Hypothalamus (tissue), 51 donors: ENCODE data around the gene SLC35A2.
"Not testable (repeated sequence)": the region's sequence is repeated elsewhere in the genome, so short reads cannot be mapped to it uniquely, and the experiment has no call there.

Source experiments
- DNase-seq, 51 donors: peaks; one replicate each; lab custom pipeline; 2025; lab: John Stamatoyannopoulos, UW

The SLC35A2 gene

DNA sequence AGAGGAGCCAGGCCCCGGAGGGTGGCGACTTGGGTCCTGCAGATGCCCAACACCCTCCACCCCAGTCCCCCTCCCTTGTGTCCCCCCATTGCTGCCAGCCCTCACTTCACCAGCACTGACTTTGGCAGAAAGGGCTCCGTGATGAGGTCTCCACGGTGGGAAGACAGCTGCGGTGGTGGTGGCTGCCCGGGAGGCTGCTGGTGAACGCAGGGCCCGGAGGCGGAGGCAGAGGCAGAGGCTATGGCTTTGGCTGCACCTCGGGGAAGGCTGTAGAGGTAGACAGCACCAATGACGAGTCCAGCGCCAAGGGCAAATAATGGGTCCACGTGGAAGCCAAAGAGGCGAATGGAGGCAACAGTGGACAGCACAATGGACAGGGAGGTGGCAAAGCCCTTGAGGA lies 6.8 kb downstream of the SLC35A2 start:
- no peak for DNase-seq

DNA sequence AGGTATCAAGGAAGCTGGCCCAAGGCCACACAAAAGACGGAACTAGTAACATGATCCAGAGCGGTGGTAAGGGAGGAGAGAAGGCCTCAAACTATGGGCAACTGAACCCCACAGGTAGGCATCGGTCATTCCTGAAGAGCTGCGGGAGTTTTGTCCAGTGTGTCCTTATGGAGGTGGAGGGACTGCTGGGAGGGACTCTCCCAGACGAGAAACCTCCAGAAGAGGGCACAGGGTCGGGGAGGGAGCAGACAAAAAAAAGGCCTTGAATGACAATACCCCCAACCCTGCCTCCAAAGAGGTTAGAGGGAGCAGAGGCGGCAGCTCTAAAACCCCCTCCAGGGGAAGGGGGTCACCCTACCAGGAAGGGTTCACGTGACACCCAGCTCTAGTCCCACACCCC lies 7.3 kb downstream of the SLC35A2 start:
- no peak for DNase-seq

DNA sequence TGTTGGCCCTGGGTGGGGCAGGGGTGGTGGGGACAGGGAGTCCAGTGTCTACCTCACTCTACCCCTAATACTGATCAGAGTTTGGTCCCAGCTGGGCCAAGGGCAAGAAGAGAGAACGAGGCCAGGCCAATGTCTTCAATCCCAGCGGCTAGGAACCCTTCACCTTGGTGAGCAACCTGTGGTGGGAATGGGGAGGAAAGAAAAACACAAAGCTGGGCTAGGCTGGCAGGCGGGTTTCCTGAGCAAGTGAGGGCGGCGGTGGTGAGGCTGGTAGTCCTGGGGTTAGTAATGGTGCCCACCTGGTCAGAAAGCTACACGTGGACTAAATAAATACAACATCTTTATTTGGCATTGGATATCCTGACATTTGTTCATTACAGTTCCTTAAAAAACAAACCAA lies 8.2 kb downstream of the SLC35A2 start:
- no peak for DNase-seq

DNA sequence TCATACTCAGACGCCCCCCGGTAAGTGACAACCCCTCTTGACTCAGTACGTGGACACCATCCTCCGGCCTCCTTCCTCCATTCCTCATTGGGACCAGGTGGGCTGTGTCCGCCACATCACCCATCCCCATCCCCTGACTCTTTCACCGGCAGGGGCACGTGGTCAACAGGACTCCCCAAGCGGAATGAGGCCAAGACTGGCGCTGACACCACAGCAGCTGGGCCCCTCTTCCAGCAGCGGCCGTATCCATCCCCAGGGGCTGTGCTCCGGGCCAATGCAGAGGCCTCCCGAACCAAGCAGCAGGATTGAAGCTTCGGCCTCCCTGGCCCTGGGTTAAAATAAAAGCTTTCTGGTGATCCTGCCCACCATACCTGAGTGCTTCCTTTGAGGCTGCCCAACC lies 8.7 kb downstream of the SLC35A2 start:
- DNase-seq = no peak

DNA sequence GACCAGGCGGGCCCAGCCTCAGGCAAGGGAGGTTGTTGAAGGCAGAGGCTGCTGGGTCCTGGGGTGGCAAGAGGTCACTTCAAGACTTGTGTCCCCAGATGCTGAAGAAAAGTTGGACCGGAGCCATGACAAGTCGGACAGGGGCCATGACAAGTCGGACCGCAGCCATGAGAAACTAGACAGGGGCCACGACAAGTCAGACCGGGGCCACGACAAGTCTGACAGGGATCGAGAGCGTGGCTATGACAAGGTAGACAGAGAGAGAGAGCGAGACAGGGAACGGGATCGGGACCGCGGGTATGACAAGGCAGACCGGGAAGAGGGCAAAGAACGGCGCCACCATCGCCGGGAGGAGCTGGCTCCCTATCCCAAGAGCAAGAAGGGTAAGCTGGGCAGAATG lies 9.3 kb downstream of the SLC35A2 start:
- DNase-seq = no peak

DNA sequence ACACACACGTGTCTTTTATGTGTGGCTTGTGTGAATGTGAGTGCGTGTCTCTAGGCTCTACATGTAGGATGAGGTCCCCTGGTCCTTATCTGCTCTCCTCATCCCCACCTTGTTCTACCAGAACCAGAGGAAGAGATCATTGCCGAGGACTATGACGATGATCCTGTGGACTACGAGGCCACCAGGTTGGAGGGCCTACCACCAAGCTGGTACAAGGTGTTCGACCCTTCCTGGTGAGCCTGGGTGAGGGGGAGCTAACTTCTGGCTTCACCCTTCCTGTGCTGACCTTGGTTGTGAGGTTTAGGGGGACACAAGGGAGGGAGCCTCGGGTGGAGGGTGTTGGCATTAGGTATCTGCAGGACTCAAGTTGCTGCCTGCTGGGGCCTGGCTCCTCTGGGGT lies 10.4 kb downstream of the SLC35A2 start:
- no peak for DNase-seq

DNA sequence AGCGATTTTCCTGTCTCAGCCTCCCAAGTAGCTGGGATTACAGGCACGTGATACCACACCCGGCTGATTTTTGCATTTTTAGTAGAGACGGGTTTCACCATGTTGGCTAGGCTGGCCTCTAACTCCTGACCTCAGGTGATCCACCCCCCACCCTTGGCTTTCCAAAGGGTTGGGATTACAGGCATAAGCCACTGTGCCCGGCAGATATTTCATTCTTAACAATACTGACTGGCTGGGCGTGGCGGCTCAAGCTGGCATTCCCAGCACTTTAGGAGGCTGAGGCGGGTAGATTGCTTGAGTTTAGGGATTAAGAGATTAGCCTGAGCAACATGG lies 12.4 kb downstream of the SLC35A2 start:
- no peak for DNase-seq

DNA sequence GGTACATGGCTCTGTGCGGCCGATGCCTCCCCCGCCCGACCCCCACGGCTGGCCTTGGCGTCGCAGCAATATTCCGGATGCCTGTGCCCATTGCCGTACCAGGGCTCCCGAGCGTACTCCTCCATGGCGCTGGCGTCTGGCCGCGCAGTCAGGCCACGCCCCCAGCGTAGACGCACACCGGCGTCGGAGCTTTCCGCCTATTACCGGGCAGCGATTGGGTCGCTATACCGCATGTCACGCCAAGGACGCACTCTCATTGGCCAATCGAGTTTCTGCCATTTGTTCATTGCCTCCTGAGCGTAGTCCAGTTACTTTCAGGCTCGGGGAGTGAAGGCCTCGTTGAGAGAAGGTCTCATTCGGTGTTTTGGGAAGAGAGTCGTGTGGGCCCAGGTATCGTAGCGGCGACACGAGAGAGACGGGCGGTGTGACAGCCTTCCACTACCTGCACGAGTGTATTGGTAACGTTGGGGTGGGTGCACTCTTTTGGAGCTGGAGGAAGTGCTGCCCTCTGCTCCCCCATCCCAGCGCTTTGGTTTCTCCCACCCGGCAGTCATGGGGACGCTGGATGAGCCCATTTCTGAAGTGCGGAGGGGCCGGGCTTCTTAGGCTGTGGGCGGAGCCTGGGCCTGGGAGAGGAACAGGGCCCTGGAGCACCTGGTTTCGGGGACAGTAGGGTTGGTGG lies 13.7 kb downstream of the SLC35A2 start, which contains the start of the genes PQBP1 and TIMM17B:
PQBP1 (plus strand) TSS at position 306 of the 682 bp plus-strand sequence. CDS start 580 bp downstream, outside the sequence.
TIMM17B (minus strand) TSS at position 144 of the 682 bp plus-strand sequence; CDS start at position 125, 19 bp downstream.
- peak; percentile 25 to 97 (median 82) for DNase-seq

DNA sequence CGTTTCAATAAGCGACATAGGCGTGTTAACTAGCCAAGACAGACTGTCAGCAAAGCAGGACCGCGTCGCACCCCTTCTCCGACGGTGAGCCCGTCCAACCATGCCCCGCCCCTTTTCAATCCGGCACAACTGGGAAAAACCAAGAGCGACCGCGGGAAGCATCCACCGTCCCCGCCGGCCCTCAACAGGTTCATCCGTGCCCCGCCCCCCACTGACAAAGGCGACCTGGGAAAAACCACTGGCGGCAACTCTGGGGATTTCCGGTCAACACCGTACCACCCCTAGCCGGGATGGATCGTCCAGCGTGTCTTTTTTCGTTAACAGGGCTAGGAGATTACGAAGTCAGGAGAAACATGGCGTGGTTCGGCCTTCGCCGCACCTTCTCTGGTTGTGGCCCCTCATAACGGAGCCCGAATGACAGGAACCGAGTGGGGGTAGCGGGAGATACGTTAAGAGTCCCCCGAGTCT lies 14.3 kb downstream of the SLC35A2 start:
- peak in 46 of 51 donors; percentile 3 to 72 (median 46) for DNase-seq

DNA sequence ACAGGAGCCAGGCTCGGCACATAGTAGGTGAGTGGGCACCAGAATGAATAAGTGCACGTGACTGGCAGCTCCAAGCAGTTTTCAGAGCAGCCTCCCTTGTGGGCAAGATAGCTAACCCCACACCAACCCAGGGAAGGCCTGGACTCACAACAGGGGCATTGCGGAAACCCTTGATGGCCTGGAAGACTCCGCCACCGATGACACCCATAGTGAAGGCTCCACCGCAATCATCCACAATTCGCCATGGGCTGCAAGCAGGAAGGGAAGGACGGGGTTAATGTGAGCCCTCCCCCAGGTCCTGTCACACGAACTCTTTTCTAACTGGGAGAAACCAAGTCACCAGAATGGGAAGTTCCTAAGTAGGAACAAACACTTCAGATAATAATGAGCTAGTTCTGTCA lies 14.8 kb downstream of the SLC35A2 start:
- DNase-seq = peak in 5 of 51 donors; percentile 4 to 63 (median 12)

DNA sequence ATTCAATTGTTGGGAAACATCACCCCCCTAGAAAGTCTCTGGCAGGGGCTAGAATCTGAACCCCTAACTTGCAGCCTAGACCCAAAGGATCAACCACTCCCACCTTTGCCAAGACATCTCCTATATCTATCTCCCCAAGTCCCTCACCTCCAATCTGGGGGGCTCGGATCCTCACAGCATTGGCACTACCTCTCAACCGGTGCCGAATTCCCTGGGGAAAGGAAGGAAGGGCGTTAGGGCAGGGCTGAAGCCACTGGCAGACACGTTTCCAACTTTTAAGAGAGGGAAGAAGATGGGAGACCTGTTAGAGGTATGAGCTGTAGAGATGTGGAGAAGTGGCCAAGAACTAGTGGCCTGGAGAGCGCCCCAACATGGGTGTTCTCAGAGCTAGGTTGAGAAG lies 16.6 kb downstream of the SLC35A2 start:
- no peak for DNase-seq

DNA sequence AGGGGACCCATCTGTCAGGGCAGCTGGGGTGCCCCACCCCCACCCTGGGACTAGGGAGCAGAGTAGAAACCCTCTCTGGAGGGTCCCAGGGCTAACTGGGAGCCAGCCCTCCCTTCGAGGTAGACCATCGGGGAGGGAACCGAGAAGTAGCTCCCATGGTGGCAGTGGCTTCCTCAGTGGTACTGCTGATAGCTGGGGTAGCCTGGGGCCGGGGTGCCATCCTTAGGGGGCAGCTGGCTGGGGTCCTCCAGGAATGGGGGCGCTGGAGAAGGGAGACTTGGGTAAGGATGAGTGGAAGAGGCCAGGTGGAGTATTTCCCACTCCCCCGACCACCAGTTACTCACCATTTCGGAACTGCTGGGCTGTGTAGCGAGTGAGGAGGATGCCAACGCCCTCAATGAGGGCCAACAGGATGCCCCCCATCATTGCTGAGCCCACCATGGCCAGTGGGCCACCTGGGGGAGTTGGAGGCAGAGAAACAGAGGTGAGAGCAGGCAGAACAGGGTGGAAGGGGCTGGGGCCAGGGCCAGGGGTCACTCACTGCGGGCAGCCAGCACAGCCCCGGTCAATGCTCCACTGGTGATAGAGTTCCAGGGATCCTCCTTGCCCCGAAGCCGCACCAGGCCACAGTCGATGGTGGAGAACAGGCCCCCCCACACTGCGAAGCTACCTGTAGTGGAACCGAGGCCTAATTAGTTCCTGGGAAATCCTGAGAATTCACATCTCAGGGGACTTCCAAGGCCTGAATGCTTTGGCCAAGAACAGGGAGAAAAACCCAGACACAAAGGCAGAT lies 17.7 kb downstream of the SLC35A2 start:
- DNase-seq = no peak

DNA sequence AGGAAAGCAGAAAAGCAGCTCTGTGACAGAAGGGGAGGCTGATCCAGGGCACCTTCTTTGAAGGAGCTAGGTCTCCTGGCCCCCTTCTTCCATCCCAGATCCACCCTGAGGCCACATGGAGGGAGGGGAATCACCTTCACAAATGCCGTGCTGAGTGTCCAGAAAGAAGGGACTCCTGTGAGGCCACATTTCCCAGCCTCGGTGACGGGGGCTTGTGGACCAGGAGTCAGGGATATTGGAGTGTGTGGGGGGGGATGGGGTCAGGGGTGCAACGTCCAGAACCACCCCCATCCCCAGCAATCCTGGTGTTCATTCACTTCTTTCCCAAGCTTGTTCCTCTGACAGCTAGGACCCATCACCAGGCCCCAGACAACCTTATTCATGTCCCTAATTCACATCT lies 18.6 kb downstream of the SLC35A2 start:
- DNase-seq = no peak

DNA sequence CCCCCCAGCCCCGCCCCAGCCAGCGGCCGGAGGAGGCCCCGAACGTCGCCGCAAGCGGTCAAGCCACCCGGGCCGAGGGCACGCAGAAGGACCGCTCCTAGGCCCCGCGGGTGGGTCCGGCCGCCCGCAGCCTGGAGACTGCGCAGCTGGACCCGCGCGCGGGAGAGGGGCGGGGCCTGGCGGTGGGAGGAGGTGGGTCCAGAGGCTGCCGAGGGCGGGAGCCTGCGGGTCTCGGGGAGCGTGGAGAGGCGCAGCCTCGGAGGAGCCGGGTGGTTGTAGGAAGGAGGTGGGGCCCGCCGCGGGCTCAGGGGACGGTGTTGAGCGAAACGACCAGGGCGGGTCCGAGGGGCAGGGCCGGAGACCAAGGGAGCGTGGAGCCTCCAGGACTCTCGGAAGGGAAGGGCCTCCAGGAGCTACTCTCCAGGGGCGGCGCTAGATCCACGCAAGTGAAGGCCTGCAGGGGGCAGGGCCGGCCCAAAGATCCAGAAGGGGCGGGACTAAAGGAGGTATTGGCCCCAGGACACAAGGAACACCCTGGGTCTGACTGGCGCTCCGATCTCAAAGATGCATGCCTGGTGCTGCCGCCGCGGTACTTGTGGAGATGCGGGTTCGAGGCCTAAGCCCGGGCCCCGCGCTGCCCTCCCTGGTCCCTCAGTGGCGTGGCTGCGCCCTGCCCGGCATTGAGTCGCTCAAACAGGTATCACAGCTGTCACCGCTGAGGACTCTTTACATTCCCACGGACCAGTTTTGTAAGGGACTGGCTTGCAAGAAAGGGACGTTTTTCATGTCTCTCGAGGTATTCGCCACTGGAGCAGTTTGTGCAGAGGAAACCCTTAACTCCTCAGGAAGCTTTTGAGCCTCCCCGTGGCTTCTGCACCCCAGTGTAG lies 19.8 kb downstream of the SLC35A2 start:
- peak in 50 of 51 donors; percentile 2 to 87 (median 69) for DNase-seq

DNA sequence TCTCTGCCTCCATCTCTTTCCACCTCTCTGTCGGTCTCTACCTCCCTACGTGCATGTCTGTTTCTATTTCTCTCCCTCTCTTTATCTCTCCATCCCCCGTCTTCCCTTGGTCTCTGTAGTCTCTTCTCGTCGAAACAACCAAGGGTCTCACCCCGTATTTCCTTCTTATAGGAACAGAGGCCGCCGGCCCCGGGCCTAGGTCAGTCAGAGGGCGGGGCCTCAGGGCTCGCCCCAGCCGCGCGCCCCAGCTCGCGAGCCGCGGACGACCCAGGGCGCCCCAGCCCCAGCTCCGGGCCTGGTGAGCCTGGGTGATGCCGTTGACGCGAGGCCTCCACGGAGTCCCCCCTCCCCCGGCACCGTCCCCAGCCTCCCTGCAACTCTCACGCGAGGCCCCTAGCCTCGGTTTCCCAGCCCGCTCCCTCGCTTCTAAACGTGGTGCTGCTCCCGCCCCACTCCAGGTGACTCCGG lies 20.5 kb downstream of the SLC35A2 start:
- peak in 6 of 51 donors; percentile 14 to 40 (median 24) for DNase-seq

DNA sequence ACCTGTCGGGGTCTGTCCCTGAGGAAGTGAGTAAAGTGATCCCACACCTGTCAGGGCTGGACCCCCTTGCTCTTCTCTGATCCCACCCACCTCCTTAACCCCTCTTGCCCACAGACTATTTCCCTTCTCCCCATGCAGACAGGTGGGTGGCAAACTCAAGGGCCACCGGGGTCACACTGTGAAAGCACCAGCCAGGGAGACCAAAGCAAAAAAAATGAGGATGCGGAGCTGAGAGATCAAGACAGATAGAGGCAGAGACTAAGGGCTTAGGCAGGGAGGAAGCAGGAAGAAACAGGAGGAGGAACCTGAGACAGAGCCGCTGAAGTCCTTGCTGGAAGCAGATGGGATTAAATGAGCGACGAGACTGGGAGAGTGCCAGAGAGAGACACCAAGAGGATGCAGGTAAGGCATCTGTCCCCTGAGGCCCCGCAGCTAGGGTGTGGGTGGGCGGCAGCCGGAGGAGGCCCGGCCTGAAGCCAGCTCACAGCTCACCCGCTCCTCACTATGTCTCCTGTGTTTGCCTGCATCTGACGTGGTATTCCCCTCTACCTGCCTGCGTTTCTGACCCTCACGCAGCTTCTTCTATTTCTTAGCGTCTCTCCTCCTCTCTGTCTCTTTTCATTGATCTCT lies 21.0 kb downstream of the SLC35A2 start:
- peak in 8 of 51 donors; percentile 0 to 32 (median 6) for DNase-seq

DNA sequence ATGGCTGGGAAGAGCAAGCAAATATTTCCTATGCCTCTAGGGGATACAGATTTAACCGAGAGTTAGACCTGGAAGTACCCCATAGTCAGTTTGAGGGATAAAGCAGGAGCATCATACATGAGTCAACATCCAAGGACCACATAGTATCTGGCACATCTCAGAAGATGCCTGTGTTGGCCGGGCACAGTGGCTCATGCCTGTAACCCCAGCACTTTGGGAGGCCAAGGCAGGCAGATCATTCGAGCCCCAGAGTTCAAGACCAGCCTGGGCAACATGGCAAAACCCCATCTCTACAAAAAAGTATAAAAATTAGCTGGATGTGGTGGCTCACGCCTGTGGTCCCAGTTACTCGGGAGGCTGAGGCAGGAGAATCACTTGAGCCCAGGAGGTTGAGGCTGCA lies 24.9 kb downstream of the SLC35A2 start:
- not testable (repeated sequence) for DNase-seq

DNA sequence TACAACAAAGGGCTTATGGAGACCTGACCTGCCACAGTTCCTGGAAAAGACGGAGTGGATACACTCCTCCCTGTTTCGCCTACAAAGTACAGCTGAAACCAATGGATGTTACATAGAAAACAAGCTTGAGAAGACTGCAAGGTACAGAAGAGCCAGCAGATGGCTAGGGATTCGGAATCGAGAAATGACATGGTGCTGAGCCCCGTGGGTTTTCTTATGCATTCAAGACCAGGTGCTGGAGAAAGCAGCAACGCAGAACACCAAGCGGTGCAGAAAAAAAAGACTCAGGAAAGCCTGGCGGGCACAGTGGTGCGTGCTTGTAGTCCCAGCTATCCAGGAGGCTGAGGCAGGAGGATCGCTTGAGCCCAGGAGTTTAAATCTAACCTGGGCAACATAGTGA lies 27.7 kb downstream of the SLC35A2 start:
- no peak for DNase-seq

DNA sequence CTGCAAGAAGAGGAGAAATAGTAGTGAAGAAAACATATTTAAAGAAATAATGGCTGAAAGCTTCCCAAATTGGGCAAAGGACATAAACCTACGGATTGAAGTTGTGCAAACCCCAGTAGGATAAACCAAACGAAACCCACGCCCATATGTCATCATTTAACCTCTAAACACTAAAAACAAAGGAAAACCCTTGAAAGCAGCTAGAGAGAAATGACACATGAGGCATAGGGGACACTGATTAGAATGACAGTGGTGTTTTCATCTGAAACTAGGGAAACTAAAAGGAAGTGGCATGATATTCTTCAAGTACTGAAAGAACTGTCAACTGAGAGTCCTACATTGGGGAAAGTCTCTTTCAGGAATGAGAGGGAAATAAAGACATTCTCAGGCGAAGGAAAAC lies 34.5 kb downstream of the SLC35A2 start:
- not testable (repeated sequence) for DNase-seq

DNA sequence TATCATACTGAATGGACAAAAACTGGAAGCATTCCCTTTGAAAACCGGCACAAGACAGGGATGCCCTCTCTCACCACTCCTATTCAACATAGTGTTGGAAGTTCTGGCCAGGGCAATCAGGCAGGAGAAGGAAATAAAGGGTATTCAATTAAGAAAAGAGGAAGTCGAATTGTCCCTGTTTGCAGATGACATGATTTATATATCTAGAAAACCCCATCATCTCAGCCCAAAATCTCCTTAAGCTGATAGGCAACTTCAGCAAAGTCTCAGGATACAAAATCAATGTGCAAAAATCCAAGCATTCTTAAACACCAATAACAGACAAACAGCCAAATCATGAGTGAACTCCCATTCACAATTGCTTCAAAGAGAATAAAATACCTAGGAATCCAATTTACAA lies 39.4 kb downstream of the SLC35A2 start:
- not testable (repeated sequence) for DNase-seq
